NCI-H187 treated with DMSO at 0.1 percent for 48 hours (cell line): ENCODE measurements around the gene FBLN7.
"Not testable (repeated sequence)": the region's sequence is repeated elsewhere in the genome, so short reads cannot be mapped to it uniquely, and the experiment has no call there.

Experiments used
- DNase-seq: peaks from one replicate; lab custom pipeline; 2025; lab: John Stamatoyannopoulos, UW

The FBLN7 gene

DNA sequence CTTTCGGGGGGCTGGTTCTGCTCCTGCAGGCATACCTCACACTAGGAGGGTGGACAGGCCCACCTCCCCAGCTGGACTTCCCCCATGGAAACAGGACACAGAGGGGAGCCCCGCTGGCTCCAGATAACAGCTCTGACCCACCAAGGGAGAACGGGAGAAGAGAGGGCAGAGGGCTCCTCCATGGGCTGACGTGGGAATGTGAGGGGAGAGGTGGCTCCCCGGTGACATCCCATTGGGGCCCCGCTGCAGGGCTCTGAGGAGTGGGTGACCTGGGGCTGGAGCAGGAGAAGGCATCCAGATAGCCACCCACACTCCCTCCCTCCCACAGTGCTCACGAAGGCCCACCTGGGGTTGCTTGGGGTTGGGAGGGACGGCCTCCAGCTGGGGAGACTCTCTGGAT, 45.9 kb downstream of the FBLN7 start:
- no peak for DNase-seq

DNA sequence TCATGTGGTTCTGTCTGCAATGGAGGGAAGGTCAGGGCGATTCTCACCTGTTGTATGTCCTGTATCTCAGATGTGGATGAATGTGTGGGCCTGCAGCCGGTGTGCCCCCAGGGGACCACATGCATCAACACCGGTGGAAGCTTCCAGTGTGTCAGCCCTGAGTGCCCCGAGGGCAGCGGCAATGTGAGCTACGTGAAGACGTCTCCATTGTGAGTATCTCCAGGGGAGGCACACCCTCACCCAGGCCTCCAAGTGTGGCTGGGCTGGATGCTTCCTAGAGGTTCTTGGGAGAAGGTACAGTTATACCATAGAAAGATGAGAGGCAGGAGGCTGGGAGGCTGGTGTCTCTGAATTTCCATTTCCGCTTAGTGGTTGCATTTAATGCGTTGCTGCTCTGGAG, 46.9 kb downstream of the FBLN7 start:
- no peak for DNase-seq

DNA sequence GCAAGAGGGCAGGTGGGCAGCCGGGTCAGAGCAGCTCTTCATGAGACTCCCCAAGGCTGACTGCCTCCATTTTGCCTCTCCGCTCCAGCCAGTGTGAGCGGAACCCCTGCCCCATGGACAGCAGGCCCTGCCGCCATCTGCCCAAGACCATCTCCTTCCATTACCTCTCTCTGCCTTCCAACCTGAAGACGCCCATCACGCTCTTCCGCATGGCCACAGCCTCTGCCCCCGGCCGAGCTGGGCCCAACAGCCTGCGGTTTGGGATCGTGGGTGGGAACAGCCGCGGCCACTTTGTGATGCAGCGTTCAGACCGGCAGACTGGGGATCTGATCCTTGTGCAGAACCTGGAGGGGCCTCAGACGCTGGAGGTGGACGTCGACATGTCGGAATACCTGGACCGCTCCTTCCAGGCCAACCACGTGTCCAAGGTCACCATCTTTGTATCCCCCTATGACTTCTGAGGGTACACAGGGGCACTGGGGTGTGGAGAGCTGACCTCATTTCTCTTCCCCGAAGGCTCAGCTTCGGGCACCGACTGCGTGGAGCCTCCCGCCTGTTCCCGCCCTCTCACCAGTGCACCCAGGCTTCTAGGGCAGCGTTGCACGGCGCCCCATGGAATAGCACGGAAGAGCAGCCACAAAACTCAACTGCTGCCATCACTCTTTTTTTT, 49.0 kb downstream of the FBLN7 start:
- no peak for DNase-seq

DNA sequence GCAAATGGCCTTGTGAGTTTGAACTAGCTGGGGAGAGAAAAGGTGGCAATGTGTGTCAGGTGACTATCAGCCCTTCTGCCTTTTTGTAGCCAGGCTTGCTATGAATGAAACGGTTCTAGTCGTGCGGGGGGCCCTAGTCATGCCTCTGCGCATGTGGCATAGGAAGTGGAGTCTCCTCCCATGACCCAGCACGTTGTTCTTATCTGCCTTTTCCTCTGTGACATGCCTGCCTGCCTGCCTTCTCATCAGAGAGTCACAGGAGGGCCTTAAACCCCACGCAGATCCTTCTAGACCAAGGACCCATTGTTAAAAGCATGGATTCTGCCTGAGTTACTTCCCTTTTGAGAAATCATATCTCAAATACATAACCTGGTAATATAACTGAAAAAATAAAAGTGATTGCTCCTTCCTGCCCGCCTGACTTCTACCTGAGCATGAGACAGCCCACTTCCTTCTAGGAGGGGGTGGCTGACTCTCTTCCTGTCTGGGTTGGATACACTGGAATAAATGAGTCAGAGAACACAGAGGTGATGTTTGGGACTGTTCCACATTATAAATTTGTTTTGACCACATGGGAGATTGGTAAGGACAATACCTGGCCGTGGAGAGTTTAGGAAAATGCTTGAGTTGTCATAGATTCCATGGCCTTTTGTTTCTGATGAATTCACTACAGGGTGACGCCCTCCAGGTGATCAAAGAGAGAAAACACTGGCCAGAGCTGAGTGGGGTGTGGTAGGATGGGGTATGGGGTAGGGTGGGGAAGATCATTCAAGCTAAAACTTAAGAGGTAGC, 49.8 kb downstream of the FBLN7 start:
- no peak for DNase-seq

DNA sequence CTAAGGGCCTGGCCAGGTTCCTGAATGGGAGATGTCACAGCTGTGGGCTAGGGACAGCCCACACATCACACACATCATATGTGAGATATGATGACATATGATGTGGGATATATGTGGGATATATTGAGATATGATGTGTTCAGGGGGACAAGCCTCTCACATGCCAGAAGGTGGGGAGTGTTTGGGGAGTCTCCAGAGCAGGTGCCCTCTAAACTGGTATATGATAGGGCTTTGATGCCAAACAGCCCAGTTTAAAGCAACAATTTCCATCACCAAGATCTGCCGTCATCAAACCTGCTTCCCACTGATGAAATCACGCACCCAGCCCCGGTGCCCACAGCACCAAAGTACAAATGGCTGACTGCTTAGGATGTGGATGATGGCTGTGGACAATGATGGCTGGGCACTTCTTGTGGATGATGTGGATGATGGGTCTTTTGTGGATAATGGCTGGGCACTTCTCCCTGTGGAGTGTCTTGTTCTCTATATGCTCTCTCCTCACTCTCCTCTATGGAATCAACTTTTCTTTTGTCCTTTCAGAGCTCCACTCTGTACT, 50.9 kb downstream of the FBLN7 start:
- no peak for DNase-seq

DNA sequence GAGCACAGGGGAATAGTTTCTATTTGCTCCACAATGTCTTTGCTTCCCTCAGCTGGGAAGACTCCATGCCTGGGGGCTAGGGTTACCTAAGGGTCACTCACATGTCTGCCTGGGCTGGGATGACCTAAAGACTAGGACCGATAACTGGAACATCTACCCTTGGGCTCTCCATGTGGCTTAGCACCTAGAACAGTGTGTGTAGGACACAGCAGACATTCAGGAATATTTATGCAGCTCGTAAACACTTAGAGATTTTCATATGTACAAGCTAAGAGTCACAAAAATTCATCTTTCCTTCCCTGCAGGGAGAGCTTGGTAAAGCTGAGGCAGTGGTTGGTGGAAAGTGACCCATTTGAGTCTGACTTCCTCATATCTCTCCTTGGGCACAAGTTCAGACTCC, 55.8 kb downstream of the FBLN7 start:
- DNase-seq, result no peak

DNA sequence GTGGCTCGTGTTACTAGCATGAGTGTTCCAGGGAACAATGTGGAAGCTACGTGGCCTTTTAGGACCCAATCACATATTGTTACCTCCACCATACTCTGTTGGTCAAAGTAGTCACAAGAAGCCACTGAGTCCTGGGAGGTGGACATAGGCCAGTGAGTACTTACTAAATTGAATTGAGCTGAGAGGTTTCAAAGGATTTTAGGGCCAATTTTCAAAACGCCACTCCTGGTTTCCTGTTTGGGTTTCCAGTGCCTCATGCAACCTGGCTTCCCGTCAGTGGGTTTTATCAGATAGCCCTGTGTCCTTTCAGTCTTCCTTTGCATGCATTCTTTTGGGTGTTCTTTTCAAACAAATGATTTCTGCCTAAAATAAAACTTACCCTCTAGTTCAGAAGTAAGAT, 56.3 kb downstream of the FBLN7 start:
- DNase-seq, result no peak

DNA sequence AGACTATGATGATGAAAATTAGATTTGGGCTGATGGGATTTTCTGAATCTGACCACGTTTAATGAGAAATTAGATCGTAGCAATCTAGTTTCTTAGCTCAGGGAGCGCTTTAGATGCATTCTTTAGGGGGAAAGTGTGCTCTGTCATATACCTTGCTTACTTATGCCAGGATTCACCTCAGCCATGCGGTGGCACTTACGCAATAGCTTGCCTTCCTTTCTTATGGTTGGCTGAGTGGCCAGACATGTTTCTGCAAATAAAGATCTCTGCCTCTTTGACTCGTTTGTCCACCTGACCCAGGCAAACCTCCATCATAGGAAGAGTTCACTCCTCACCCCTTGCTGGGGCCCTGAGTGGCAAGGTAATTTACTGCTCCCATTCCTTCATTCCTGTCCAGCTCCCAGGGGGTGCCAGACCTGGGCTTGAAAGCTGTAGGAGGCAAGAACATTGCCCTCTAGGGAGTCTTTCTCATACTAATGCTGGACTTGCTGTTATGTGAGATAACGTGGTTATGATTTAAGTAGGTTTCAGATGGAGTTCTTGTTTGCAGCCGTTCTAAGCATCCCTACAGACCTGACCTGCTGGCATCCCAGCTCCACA, 57.1 kb downstream of the FBLN7 start:
- no peak for DNase-seq

DNA sequence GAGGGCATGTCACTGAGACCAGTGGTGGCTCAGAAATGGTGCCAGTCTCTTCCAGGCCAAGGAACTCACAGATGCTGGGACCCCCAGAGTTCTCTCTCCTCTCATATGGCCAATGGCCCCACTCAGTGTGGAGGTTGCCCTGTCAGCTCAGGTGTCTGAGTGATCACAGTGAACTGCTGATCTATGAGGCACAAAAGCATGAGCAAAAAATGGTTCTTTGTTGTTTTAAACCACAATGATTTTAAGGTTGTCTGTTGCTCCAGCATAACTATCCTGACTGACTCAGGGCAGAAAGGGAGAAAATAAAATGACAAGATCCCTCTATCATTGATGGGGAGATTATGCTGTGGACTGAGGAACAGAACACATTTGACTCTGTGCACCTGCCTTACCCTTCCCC, 57.8 kb downstream of the FBLN7 start:
- DNase-seq, result no peak

DNA sequence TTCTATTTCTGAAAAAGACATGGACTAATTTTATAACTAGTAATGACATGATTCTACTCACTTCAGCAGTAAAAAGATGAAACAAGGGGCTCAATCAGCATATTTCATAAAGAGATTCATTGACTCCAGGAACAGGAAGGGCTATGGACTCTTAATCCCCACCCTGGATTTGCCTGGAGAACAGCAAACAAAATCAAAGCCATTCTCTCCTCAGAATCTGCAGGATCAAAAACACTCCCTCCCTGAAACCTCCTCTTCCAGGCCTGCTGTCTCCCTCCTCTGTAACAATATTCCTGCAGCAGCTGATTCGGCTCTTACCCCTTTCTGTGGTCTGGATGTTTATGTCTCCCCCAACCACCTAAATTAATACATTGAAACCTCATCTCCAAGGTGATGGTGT, 59.7 kb downstream of the FBLN7 start:
- no peak for DNase-seq

DNA sequence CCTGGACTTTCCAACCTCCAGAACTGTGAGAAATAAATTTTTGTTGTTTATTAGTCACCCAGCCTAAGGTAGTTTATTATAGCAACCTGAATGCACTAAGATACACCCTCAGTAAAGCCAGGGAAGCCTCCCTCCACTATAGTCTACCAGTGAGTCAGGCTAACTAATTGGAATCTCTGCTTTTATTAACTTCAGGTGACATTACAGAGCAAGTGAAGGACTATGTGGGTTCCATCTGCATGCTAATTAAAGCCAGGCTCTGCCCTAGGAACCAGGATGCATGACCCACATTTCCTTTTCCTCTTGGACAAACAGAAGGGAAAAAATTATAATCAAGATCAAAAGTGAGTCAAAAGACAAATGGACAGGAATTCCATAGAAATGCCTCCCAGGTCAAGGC, 60.6 kb downstream of the FBLN7 start:
- no peak for DNase-seq

DNA sequence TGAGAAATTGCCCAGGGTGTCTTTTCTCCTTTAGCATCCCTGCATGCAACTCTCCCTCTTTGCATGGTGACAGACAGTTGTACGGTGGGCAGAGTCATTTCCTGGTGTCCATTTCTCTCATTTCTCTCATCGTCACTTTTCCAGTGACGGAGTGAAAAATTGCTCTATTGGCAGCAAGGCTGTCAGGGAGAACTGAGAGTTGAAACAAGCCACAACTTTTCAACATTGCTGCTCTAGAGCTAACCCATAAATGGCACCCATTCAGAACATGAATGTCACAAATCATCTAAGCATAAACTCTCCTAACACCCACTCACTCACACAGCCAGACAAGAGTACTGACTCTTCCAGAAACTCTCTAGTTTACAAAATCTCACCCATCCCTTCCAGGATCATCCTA, 61.0 kb downstream of the FBLN7 start:
- no peak for DNase-seq

DNA sequence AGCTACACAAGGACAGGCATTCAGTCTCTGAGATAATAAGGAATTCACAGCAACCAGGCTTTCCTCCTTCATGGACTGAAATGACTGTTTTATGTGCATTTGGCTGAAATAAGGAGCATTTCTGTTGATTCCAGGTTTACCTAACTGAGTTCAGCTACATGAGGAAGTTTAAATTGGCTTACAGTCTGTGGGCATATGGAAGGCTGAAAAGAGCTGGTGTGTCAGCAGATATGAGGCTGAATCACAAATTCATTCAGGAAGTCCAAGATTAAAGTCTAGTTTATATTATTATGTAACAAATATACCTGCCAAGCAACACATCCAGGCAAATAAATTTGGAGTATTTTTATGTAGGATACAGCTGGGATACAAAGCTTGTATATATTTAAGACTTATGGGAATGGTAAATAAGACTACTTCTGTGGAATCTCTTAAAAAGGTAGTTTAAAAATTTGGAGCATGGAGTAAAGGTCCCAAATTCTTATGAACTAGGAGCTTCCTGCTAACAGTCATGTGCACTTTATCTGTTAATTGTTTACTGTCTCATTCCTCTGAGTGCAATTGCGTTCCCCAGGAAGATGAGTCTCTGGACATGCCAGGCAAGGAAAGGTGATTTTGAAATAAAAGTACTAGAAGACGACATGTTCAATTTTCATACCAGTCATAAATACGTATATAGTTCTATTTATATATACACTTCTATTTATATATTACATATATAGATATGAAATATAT, 63.7 kb downstream of the FBLN7 start:
- no peak for DNase-seq

DNA sequence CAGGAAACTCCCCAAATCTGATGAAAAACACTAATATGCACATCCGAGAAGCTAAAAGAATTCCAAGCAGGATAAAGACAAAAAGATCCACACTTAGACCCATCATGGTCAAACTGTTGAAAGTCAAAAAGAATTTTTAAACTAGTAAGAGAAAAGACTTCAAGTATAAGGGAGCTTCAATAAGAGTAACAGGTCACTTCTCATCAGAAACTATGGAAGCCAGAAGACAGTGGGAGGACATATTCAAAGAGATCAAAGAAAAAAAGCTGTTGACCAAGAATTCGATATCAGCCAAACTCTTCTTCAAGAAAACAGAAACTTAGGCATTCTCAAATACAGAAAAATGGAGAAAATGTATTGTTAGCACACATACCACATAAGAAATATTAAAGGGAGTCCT, 66.2 kb downstream of the FBLN7 start:
- no peak for DNase-seq

DNA sequence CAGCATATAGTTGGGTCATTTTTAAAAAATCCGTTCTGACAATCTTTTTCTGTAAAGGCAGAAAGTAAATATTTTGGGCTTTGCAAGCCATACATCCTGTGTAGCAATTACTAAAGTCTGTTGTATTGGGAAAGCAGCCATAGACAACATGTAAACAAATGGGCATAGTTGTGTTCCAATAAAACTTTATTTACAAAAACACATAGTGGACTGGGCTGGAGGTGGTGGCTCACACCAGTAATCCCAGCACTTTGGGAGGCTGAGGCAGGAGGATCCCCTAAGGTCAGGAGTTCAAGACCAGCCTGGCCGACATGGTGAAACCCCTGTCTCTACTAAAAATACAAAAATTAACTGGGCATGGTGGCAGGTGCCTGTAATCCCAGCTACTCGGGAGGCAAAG, 69.7 kb downstream of the FBLN7 start:
- not testable (repeated sequence) for DNase-seq

DNA sequence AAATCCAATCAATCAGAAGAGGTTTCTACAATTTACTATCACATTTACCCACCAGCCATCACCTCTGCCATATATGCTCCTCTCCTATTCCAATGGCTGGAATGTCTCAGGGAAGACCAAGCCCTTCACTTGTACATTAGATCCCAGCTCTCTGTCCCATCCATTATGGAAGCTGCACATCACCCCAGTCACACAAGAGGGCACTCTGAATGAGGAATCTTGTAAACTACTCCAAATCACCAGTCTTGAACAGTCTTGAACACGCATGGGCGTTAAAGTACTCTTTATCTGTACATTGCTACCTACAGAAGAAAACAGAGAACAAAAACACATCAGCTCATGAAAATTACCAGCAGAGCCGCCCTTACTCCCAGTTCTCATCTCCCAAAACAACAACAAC, 78.0 kb downstream of the FBLN7 start:
- no peak for DNase-seq

DNA sequence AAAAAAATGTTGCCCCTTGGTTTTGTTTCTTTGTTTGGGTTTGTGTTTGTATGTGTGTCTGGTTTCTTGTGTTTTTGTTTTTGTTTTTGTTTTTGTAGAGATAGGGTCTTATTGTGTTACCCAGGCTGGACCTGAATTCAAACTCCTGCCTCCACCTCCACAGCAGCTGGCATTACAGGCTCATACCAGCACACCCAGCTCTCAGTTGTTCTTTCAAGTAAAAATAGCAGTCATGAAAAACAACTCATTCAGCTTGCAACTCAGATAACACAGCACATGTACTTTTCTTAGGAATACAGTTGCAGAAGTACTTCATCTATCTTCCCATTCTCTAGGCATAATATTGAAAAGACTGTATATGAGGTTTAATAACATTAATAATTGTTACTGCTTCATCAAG, 79.7 kb downstream of the FBLN7 start:
- DNase-seq, result no peak

DNA sequence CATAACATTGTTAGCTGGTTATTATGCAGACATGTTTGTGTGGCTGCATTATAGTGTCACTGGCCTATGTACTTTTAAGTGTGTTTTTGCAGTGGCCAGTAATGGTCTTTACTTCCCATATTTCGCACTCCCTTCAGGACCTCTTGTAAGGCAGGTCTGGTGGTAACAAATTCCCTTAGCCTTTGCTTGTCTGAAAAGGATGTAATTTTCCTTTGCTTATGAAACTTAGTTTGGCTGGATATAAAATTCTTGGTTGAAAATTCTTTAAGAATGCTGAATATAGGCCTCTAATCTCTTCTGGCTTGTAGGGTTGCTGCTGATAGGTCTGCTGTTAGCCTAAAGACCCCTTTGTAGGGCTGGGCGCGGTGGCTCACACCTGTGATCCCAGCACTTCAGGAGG, 82.0 kb downstream of the FBLN7 start:
- no peak for DNase-seq

DNA sequence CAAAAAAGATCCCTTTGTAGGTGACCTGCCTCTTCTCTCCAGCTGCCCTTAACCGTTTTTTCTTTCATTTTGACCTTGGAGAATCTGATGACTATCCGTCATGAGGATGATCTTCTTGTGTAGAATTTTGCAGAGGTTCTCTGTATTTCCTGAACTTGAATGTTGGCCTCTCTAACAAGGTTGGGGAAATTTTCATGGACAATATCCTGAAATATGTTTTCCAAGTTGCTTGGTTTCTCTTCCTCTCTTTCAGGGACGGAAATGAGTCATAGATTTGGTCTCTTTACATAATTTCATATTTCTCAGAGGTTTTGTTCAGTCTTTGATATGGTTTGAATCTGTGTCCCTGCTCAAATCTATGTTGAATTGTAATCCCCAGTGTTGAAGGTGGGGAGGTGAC, 82.6 kb downstream of the FBLN7 start:
- no peak for DNase-seq

DNA sequence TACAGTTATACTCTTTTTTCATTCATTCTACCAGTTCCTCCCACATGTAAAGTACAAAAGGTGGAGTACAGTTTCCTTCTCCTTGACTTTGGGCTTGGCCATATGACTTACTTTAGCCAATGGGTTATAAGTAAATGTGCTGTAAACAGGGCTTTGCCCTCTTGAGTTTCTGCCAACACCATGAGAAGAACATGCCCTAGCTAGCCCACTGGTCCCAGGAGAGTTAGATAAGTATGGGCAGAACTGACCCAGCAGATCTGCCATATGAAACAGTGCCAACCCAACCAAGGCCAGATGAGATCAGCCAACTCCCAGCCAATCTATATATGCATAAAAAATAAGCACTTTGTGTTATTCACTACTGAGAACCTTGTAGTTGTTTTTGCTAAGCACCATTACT, 91.2 kb downstream of the FBLN7 start:
- DNase-seq, result peak; percentile 24

DNA sequence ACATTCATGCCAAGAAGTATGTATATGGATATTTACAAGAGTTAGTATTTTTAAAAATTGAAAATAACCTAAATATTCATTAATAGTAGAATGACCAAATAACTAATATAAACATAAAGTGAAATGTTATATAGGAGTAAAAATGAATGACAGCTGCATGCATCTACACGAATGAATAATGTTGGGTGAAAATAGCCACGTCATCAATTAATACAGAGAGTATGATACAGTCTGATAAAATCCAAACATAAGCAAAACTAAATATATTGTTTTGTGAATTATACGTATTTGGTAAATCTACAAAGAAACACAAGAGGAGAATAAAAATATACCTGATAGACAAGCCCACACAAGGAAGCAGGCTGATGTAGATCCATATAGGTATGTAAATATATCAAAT, 92.2 kb downstream of the FBLN7 start:
- DNase-seq, result no peak
